GM10248 (cell line): ENCODE results near the gene TPCN1.

Source experiments
- CTCF ChIA-PET: fragments of 300-600 bp; sonication (Branson Sonifier 250); formaldehyde crosslinking; extraction: SDS; loops from one replicate; lab custom pipeline; 2021; ENCODE audit warnings: antibody characterized with exemption; lab: Yijun Ruan, JAX
- POLR2A ChIA-PET: fragments of 350-650 bp; sonication (Branson Sonifier 250); formaldehyde crosslinking; extraction: SDS; loops from one replicate; lab custom pipeline; 2020; ENCODE audit warnings: antibody characterized with exemption; lab: Yijun Ruan, JAX
- DNase-seq: peaks from one replicate; pipeline ENCODE4 v3.0.0; 2012; ENCODE audit errors: extremely low spot score
- TF ChIP-seq, protein P1 (sequence below): IDR thresholded peaks from 2 replicates; pipeline ENCODE4 v1.5.1; 2012; ENCODE audit warnings: mild to moderate bottlenecking, low read depth; ENCODE audit errors: extremely low read depth, missing control alignments, control extremely low read depth

Gene TPCN1

DNA sequence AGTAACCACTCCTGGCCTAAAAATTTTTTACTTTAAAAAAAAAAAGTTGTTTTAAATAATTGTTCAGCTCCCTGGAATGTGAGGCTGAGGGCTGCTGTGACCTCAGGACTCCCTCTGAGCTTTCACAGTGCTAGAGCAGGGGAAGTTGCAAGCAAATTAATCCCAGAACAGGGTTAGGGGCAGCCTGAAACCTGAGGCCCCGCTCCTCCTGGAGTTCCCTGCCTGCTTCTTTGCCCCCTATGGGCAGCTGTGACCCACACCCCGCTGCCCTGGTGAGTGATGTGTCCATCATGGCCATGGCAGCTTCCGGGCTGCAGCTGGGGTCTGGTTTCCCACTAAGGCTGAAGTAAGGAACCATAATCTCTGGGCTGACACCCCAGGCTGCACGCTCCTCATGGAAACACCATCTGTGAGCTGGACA is 26.3 kb upstream of the TPCN1 start:
- POLR2A ChIA-PET: interaction anchor here (0.6 to 1.3 kb wide), 2 partner anchors 27 to 57 kb away, joined by 3 to 5 read pairs; partner anchors contain the start of gene TPCN1
- CTCF ChIA-PET: interaction anchor here (0.8 to 2.4 kb wide), 6 partner anchors 9 to 231 kb away, joined by 3 to 11 read pairs (median 6); partner anchors contain the start of genes DDX54 and RITA1
- TF ChIP-seq, protein P1, sequence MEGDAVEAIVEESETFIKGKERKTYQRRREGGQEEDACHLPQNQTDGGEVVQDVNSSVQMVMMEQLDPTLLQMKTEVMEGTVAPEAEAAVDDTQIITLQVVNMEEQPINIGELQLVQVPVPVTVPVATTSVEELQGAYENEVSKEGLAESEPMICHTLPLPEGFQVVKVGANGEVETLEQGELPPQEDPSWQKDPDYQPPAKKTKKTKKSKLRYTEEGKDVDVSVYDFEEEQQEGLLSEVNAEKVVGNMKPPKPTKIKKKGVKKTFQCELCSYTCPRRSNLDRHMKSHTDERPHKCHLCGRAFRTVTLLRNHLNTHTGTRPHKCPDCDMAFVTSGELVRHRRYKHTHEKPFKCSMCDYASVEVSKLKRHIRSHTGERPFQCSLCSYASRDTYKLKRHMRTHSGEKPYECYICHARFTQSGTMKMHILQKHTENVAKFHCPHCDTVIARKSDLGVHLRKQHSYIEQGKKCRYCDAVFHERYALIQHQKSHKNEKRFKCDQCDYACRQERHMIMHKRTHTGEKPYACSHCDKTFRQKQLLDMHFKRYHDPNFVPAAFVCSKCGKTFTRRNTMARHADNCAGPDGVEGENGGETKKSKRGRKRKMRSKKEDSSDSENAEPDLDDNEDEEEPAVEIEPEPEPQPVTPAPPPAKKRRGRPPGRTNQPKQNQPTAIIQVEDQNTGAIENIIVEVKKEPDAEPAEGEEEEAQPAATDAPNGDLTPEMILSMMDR: no peak
- DNase-seq: no peak

DNA sequence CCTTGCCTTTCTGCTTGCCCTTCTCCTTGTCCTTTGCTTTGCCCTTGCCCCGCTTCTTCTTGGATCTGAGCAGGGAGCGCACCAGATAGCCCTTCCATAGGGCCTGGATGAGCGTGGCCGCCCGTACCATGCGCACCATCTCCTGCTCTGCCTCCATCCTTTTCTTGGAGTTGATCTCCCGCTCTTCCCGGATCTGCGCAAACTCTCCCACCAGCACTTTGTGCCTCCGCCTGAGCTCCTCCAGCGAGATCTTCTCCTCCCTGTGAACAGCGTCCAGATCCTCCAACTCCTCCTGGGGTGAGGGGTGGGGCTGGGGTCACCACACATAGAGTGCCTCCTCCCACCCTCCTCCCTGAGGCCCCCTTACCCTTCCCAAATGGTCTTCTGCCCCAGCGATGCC is 25.7 kb upstream of the TPCN1 start:
- TF ChIP-seq, protein P1: no peak
- DNase-seq: no peak
- ChIA-PET CTCF (interaction anchor here (0.8 to 2.4 kb wide), 7 partner anchors 9 to 230 kb away, joined by 3 to 11 read pairs (median 4); partner anchors contain the start of genes DDX54 and RITA1), POLR2A (interaction anchor here (0.6 to 1.3 kb wide), 2 partner anchors 26 to 57 kb away, joined by 3 to 5 read pairs; partner anchors contain the start of gene TPCN1)

DNA sequence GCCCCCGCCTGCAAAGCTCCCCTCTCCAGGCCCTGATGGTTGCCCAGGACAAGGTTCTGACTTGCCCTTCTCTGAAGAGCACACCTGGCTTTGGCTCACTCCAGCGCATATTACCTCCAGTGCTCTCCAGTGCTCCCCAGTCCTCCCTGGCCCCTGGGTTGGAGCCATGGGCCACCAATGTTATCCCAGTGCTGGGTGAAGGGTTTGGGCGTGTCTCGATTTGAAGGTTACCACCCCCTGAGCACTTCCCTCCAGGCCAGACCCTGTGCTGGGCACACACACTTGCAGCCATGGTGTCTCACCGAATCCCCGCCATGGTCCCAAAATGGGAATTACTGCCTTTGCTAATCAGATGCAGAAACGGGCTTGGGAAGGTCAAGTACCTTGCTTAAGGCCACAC is 24.7 kb upstream of the TPCN1 start:
- DNase-seq: no peak
- TF ChIP-seq, protein P1: no peak
- ChIA-PET POLR2A (no interaction called here), CTCF (interaction anchor here (0.7 to 2.4 kb wide), 10 partner anchors 8 to 88 kb away, joined by 3 to 11 read pairs (median 6); partner anchors contain the start of genes DDX54 and RITA1)

DNA sequence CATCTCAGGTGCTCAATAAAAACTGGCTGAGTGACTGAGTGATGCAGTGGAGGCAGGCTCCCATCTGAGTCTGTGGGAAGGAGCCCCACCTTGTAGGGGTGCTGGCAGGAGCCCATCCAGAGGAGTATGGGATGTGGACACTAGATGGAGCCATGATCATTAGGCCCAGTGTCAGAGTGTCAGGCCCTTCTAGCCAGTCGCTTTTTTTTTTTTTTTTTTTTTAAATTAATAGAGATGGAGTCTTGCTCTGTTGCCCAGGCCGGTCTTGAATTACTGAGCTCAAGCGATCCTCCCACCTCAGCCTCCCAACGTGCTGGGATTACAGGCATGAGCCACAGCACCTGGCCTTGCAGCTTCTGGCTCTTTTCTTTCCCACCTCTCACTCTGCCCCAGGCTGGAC is 24.3 kb upstream of the TPCN1 start:
- POLR2A ChIA-PET: no interaction called here

DNA sequence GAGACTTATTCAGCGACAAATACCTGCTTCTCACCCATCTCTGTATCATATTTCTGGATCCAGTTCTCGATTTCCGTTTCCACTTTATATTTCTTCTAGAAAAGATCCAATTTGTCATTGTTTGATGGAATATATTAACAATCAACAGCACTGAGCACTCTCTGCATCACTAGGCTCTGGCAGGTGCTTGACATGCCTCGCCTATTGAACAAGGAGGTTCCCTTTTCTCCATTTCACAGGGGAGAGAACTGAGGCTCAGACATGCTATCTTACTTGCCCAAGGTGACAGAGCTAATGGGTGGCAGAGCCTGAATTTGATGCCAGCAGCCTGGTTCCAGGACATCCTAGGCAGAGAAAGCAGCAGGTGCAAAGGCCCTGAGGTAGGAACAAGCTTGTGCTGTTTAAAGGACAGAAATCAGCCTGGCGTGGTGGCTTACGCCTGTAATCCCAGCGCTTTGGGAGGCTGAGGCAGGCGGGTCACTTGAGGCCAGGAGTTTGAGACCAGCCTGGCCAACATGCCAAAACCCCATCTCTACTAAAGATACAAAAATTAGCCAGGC is 23.7 kb upstream of the TPCN1 start:
- TF ChIP-seq, protein P1: no peak
- ChIA-PET CTCF (interaction anchor here (0.6 to 1.6 kb wide), 11 partner anchors 10 to 206 kb away, joined by 3 to 10 read pairs (median 4); partner anchors contain the start of genes DDX54, RITA1, SDS and TPCN1), POLR2A (no interaction called here)
- DNase-seq: no peak

More for the DNA sequence above, 24.3 kb upstream of the TPCN1 start:
- TF ChIP-seq, protein P1: peak; percentile 77
- DNase-seq: peak; percentile 89
- CTCF ChIA-PET: interaction anchor here (0.6 to 2.2 kb wide), 13 partner anchors 9 to 207 kb away, joined by 3 to 10 read pairs (median 4); partner anchors contain the start of genes DDX54, RITA1, SDS and TPCN1

DNA sequence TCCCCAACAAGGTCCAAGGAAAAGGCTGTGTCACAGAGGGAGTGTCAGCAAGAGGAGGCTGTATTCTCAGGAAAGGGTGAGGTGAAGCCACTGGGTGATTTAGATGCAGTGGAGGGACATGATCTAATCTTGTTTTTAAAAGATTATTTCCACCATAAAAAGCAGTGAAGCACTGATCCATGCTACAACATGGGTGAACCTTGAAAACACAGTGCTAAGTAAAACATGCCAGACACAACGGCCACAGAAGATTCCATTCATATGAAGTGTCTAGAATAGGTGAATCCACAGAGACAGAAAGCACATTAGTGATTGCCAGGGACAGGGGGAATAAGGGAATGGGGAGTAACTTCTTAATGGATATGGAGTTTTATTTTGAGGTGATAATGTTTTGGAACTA is 23.0 kb upstream of the TPCN1 start:
- no peak for DNase-seq
- TF ChIP-seq, protein P1: no peak
- ChIA-PET CTCF (interaction anchor here (1.2 to 1.6 kb wide), 5 partner anchors 10 to 72 kb away, joined by 4 to 10 read pairs (median 4); no protein-coding TSS in a partner anchor), POLR2A (no interaction called here)
